Adrenal gland (tissue), 5 donors: ENCODE results near the gene PLXNA4.

Source experiments
- CTCF ChIP-seq, 6 experiments: fragments of 450-650 bp in 4 of 6; fragments of 200-600 bp in 2 of 6; sonication (generic) in 1 of 6; IDR thresholded peaks; 1 replicate in 5 of 6; 2 replicates in 1 of 6; pipeline versions ENCODE4 v1.5.1 to v1.8.0; 2016 to 2021; ENCODE audit warnings: antibody characterized with exemption in 6 of 6, mild to moderate bottlenecking in 2 of 6, moderate library complexity in 1 of 6
- POLR2A ChIP-seq, 2 donors: fragments of 450-650 bp; IDR thresholded peaks; one replicate each; pipeline ENCODE4 v1.6.1; 2017; ENCODE audit warnings: antibody characterized with exemption in 2 of 2, mild to moderate bottlenecking in 2 of 2, moderate library complexity in 1 of 2
- donor health status: DM: no; HTN: no; CAD: no.

- TF ChIP-seq CTCF (IDR thresholded peaks at IDR 0.05), result no peak
- TF ChIP-seq POLR2A (IDR thresholded peaks at IDR 0.05), result no peak
Observed at GRCh38 chr7:132337450-132338080, 238.7 kb downstream of the PLXNA4 start.
